Activated CD4-positive, alpha-beta T cell treated with anti-CD3 and anti-CD28 coated beads, Interleukin-2, Interleukin-4, amounts not matched to agents 100 ng/mL and 50 ng/mL, durations not matched to agents 16 hours and 8 hours (primary cell): ENCODE results near the gene DBF4B.

Experiments used
- DNase-seq: peaks from one replicate; pipeline ENCODE4 v3.0.0-alpha.2; 2020; ENCODE audit warnings: low spot score

The DBF4B gene

GRCh38 chr17:44777394-44778348, 69.2 kb downstream of the DBF4B start:
- no peak for DNase-seq

DNA sequence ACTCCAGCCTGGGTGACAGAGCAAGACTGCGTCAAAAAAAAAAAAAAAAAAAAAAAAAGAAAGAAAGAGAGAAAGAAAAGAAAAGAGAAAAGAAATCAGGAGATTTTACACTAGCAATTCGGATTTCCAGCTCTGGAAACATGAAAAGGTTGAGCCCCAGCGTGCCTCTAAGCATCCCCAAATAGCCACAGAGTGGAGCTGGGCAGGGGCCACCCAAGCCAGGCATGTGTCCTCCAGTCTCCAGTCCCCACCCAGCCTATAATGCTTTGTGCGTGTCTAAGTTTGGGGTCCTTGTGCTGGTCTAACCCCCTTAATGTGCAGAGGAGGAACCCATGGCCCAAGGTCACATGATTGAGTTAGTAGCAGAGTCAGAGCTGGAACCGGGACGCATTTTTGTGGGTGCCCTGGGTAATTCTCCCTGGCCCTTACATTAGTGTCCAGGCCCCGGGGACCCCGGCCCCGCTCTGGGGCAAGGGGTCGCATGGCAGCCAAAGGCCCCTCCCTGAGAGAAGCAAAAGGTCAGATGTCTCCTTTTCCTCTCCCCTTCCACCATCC, 70.3 kb downstream of the DBF4B start:
- DNase-seq, result no peak

DNA sequence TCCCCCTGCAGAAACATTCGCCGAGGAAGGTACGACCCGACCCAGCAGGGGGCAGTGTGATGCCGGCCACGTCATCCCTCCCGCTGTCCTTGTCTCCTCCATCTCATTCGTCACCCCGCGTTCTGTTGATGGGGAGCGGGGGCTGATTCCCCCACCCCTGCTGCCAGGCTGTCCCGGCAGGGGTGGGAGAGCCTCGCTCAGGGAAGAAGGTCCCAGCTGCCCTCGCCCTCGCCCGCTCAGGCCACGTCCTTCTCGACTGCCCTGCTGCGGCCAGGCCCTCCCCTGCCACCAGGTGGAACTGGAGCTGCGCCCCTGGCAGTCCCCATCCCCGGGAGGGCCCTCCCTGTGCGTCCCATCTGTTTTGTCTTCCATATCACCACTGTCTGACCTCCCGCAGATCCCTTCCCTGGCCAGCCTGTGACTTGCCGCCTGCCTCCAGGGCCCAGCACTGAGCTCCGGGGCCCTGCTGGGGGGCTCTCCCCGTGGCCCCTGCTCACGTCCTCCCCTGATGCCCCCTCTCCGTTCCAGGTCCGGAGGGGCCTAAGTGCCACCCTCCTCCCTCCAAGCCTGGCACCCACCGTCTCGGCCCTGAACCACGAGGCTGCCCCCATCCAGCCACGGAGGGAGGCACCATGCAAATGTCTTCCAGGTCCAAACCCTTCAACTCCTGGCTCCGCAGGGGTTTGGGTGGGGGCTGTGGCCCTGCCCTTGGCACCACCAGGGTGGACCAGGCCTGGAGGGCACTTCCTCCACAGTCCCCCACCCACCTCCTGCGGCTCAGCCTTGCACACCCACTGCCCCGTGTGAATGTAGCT, 71.0 kb downstream of the DBF4B start:
- peak; percentile 83 for DNase-seq

- DNase-seq, result no peak
Measured at GRCh38 chr17:44780161-44780560, 71.7 kb downstream of the DBF4B start.

DNA sequence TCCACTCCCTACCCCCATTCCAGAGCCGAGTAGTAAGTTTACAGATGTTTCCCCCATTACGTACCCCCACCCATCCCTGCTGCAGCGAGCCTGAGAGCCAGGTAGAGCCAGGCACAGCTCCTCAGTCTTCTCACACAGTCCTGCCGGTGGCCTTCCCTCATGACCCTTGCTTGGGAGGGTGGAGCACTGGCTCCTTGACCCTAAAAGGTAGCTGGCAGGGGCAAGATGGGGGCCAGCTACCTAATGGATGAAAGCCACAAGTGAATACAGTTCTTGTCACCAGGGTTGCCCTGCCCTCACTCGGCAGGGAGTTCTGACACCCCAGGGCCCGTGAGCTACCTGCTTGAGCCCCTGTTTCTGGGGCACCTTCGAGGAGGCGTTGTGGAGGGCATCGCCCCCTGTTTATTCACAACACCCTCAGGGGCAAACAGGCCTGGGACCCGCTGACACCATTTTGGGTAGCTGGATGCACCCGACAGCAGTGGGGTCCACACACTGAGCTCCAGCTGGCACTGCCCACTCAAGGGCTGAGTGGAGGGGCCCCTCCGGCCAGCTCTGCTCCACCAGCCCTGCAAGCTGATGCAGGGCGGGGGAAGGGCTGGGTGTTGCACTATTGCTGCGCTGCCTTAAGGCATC, 72.5 kb downstream of the DBF4B start:
- no peak for DNase-seq

DNA sequence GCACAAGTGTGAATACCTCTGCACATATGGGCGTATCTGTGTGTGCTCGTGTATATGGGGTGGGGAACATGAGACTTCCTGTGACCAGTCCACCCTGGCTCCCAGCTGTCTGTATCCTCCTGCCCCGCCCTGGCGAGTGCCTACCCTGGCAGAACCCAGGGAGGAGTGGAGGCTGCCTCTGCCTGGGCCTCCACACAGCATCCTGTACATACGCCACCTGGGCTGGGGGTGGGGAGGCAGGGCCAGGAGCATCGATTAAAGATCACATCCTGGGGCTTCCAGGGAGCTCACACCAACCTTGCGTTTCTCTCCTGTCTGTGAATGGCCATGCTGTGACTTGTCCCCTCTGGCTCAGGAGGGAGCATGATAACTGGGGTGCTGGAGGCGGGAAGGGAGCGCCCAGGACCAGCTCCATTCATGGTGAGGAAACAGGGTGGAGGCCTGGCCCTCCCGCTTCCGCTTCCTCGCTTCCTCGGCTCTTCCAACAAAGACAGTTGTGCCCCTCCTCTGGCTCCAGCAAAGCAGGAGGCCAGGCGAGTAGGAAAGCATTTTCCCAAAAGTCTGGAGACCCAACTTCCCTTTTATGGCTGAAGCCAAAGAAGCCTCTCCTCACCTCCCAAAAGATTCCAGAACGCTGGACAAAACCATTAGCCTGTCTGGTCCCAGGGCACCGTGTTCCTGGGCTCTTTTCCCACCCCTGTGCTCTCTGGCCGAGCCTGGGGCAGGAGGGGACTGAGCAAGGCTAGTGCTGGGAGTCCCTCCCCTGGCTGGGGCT, 73.3 kb downstream of the DBF4B start:
- no peak for DNase-seq

DNA sequence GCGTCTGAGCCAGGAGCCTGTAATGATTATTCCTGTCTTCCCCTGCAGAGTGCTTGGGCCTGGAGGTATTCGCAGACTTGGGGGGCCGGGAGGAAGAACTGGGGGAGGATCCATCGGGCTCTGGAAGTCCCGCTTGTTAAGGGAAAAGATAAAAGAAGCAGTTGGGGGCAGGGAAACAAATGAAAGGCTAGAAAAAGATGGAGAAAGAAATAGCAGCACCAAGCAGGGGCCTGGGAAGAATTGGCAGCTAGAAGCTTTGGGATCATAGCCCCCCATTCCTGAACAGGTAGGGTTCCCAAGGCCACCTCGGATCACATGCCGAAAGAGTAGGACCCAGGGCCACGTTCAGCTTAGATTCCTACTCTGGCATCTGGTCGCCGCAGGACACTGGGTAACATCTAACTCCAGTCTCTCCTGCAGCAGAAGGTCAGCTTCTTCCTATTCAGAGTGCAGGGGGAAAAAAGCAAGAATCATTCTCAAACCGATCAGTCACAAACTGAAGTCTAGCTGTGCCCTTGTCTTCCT, 73.9 kb downstream of the DBF4B start:
- no peak for DNase-seq

GRCh38 chr17:44785921-44786320, 77.5 kb downstream of the DBF4B start:
- DNase-seq, result no peak

- no peak for DNase-seq
Measured at GRCh38 chr17:44786551-44787081, 78.2 kb downstream of the DBF4B start.

DNA sequence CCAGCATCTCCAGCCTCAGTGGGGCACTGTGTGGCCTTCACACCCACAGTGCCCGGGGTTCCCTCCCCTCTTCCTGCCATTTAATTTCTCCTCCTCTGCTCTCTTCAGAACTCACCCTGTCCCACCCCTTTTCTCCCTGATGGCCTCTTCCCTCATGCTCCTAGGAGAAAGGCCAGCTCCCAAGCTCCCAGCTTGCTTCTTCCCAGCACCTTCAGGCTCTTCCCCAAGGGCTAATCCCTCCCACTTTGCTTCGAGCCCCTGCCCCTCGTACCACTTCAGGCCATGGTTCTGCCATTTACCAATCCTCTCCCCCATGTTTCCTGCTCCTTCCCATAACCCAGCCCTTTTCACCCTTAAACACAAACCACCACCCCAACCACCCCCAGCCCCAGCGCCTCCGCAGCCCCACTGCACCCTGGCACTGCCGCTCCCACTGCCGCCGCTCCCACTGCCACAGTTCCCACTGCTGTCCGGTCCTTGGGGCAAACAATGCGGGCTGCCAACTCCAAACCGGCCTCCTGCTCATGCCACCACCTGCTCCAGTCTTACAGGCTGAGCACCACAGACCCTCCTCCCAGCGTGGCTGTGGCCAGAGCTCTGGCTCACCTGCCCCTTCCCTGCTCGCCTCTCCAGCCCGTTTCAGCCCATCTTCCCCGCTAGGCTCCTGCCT, 78.9 kb downstream of the DBF4B start:
- DNase-seq, result no peak

DNA sequence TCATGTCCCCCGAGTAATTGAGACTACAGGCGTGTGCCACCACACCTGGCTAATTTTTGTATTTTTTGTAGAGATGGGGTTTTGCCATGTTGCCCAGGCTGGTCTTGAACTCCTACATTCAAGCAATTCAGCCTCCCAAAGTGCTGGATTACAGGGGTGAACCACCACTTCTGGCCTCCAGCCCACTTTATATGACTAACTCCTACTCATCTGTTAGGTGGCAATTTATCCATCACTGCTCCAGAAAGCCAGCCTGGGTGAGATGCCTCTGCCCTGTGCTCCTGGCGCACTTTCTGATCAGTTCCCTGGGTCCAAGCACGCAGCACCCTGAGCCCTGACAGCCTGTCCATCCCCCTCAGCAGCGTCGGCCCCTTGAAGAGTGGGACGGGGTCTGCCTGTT, 79.7 kb downstream of the DBF4B start:
- DNase-seq, result no peak

- DNase-seq, result no peak
Measured at GRCh38 chr17:44792276-44792675, 83.8 kb downstream of the DBF4B start.

GRCh38 chr17:44793885-44794842, 85.7 kb downstream of the DBF4B start:
- DNase-seq, result no peak

GRCh38 chr17:44794851-44795413, 86.5 kb downstream of the DBF4B start:
- DNase-seq, result no peak

GRCh38 chr17:44795421-44795820, 87.0 kb downstream of the DBF4B start:
- DNase-seq, result no peak

DNA sequence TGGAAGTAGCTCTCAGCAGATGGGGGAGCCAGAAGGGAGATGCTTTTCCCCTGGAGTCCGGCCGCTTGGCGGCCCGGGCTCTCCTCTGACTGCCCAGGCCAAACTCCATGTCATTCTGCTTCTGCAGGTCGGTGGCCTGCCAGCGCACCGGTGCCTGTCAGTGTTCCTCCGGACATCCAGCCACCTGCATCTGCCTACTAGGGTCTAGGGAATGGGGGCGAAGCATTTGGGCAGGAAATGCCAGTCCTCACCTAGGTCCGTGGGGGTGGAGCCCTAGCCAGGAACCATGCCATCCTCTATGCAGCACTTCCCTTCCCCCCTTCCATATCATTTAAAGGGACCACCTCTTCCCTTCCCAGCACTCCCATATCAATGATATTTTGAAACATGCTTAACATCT, 87.5 kb downstream of the DBF4B start:
- DNase-seq, result no peak

- DNase-seq, result no peak
Measured at GRCh38 chr17:44796731-44797130, 88.3 kb downstream of the DBF4B start.

DNA sequence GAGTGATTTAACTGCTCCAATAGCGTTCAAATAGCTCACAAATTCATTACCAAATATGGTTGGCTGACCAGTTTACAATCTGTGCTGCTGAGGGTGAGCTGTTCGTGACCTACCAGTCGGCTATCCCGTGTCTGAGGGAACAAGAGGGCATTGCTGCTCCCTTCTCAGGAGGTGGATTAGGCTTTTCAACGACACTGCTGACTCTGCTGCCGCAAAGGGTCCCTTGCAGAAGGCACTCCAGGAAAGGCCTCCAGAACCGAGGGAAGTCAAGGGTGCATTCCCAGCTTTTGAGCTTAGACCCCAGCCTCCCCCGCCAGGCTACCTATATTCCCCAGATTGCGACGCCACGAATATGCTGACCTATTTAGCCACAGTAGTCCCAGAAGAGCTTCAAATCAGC, 89.3 kb downstream of the DBF4B start:
- no peak for DNase-seq

- no peak for DNase-seq
Measured at GRCh38 chr17:44798356-44798755, 89.9 kb downstream of the DBF4B start.
